Endothelial cell (in vitro differentiated cells): Measurements from ENCODE around the gene RTN3. TPM values are rescaled to one million over a fixed set of nuclear protein-coding genes. Genes with fewer than 3 reads are reported as not detected.
A peak's percentile ranks its signal among the peaks of the same experiment; 100 is the strongest.

Experiments used
- DNase-seq: peaks from one replicate; pipeline ENCODE4 v3.0.0; 2021; ENCODE audit warnings: low spot score
- H3K27ac Mint-ChIP-seq: one replicate; pipeline ENCODE4 v1.8.0; 2021; ENCODE audit warnings: mixed read lengths, inconsistent platforms; ENCODE audit not compliant: unreplicated experiment
- H3K27me3 Mint-ChIP-seq: one replicate; pipeline ENCODE4 v1.8.0; 2021; ENCODE audit warnings: mild to moderate bottlenecking, moderate library complexity, mixed read lengths, inconsistent platforms; ENCODE audit not compliant: unreplicated experiment
- H3K36me3 Mint-ChIP-seq: one replicate; pipeline ENCODE4 v1.8.0; 2021; ENCODE audit warnings: mild to moderate bottlenecking, low read depth, mixed read lengths, inconsistent platforms; ENCODE audit not compliant: unreplicated experiment
- H3K4me1 Mint-ChIP-seq: one replicate; pipeline ENCODE4 v1.8.0; 2021; ENCODE audit warnings: mild to moderate bottlenecking, mixed read lengths, inconsistent platforms; ENCODE audit not compliant: unreplicated experiment
- H3K4me3 Mint-ChIP-seq: one replicate; pipeline ENCODE4 v1.8.0; 2021; ENCODE audit warnings: mild to moderate bottlenecking, mixed read lengths, inconsistent platforms; ENCODE audit not compliant: unreplicated experiment
- H3K9me3 Mint-ChIP-seq: one replicate; pipeline ENCODE4 v1.8.0; 2021; ENCODE audit warnings: mixed read lengths, inconsistent platforms; ENCODE audit not compliant: unreplicated experiment
- total RNA-seq: library from RNA; stranded (reverse); fragmentation: NEBNext Ultra II Directional; extraction: Animal tissue kit (Norgen Biotek cat#: 25700); gene quantifications from one replicate; pipeline ENCODE4 v1.2.1, GENCODE V29; 2021; ENCODE audit not compliant: unreplicated experiment
- TF ChIP-seq, protein P1 (sequence below): fragments of 200-600 bp; sonication (generic); IDR thresholded peaks from one replicate; pipeline ENCODE4 v1.5.0; 2021; ENCODE audit warnings: antibody characterized with exemption; ENCODE audit not compliant: unreplicated experiment

The RTN3 gene
- total RNA-seq, 1 donor from 2014 or later: 103 TPM

DNA sequence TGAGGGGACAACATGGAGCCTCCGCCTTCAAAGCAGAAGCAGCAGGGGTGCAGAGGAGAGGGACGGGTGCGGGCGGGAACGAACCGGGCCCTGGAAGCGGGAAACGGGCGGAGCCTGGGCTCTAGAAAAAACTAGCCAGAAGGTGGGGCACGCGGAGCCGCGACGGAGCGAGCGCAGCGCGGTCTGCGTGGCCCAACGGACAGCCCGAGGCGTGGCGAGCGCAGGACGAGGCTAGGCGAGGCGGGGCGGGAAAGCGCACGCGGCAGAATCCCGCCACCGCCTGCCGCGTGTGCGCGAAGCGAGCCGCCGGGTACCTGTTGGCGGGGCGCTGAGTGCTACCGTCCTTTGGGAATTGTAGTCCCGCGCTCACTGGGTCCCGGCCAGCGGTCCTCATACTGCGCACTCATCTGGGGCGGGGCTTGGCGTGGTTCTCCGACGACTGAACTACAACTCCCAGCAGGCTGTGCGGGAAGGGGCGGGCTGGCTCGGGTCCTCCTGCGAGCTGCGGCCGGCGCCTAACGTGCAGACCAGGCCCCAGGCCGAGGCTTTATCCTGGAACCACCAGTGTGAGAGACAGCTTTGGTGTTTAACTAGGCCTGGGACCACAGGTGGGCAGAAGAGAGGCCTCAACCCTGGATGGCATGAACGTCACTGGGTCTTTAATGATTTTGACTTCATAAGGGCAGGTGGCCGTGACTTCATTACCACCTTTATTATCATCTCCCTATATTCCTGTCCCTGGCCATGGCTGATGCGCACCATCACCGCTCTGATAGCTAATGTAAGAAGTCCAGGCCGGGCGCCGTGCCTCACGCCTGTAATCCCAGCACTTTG, 9.8 kb upstream of the RTN3 start, which contains the start of gene ATL3:
Gene ATL3 (minus strand): TSS at position 55 of the 834 bp plus-strand sequence. CDS start 41 bp downstream, at position 14.
- peaks cover 3% of the 10 kb centered on the region for H3K27me3 Mint-ChIP-seq
- peak within 1 kb of the TSS; percentile 85 for H3K4me3 Mint-ChIP-seq
- TF ChIP-seq, protein P1, sequence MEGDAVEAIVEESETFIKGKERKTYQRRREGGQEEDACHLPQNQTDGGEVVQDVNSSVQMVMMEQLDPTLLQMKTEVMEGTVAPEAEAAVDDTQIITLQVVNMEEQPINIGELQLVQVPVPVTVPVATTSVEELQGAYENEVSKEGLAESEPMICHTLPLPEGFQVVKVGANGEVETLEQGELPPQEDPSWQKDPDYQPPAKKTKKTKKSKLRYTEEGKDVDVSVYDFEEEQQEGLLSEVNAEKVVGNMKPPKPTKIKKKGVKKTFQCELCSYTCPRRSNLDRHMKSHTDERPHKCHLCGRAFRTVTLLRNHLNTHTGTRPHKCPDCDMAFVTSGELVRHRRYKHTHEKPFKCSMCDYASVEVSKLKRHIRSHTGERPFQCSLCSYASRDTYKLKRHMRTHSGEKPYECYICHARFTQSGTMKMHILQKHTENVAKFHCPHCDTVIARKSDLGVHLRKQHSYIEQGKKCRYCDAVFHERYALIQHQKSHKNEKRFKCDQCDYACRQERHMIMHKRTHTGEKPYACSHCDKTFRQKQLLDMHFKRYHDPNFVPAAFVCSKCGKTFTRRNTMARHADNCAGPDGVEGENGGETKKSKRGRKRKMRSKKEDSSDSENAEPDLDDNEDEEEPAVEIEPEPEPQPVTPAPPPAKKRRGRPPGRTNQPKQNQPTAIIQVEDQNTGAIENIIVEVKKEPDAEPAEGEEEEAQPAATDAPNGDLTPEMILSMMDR: no peak
- no peaks in the 10 kb centered on the region for H3K9me3 Mint-ChIP-seq
- peaks cover 9% of the 10 kb centered on the region for H3K4me1 Mint-ChIP-seq
- peak; percentile 94 for DNase-seq
- peaks cover 3% of the 10 kb centered on the region for H3K36me3 Mint-ChIP-seq
- H3K27ac Mint-ChIP-seq: peak within 1 kb of the TSS; percentile 61

DNA sequence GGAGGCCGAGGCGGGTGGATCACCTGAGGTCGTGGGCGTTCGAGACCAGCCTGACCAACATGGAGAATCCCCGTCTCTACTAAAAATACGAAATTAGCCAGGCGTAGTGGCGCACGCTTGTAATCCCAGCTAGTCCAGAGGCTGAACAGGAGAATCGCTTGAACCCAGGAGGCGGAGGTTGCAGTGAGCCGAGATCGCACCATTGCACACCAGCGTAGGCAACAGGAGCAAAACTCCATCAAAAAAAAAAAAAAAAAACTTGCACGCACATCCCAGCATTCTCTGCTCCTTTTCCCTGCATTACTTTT, 9.2 kb upstream of the RTN3 start:
- no peak overlapping the region for H3K27ac Mint-ChIP-seq
- peak overlapping the region; percentile 81 for H3K4me3 Mint-ChIP-seq

DNA sequence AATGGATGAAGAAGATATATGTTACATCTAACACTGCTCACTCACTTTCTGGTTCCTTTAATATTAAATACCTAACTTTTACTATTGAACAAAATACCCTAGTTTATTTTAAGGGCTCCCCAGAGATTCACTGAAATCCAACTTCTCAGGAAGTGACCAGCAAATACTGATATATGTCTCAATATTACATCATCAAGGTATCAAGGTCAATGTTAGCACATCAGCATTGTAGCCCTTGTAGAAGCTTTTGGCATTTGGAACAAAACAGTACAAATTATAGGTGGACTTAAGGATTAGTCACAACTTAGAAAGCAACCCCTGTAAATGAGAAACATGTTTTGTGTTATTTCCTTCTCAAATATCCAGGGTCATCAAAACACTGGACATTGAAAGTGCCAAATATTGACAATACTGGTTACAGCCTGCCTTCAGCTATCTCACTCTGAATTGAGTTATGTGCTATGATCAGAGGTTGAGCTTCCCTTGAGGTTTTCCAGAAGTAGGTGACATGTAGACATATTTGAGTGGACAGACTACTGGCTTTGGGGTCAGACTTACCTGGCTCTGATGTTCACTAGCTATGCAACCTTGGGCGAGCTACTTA, 8.3 kb upstream of the RTN3 start:
- TF ChIP-seq, protein P1: no peak
- DNase-seq: no peak
- peaks cover 9% of the 10 kb centered on the region for H3K4me1 Mint-ChIP-seq
- no peaks in the 10 kb centered on the region for H3K9me3 Mint-ChIP-seq
- peaks cover 3% of the 10 kb centered on the region for H3K36me3 Mint-ChIP-seq
- H3K4me3 Mint-ChIP-seq: peak overlapping the region; percentile 67
- H3K27ac Mint-ChIP-seq: no peak overlapping the region
- H3K27me3 Mint-ChIP-seq: peaks cover 5% of the 10 kb centered on the region

More for the DNA sequence above, 9.2 kb upstream of the RTN3 start:
- Mint-ChIP-seq H3K9me3 (no peaks in the 10 kb centered on the region), H3K36me3 (peaks cover 3% of the 10 kb centered on the region), H3K27me3 (peaks cover 3% of the 10 kb centered on the region), H3K4me1 (peaks cover 9% of the 10 kb centered on the region)
- no peak for DNase-seq
- TF ChIP-seq, protein P1: no peak

GRCh38 chr11:63673579-63673978, 7.7 kb upstream of the RTN3 start:
- TF ChIP-seq, protein P1: no peak
- Mint-ChIP-seq H3K27ac (no peak overlapping the region), H3K27me3 (peaks cover 5% of the 10 kb centered on the region), H3K4me1 (peaks cover 9% of the 10 kb centered on the region), H3K36me3 (peaks cover 3% of the 10 kb centered on the region), H3K9me3 (no peaks in the 10 kb centered on the region), H3K4me3 (no peak overlapping the region)
- no peak for DNase-seq

DNA sequence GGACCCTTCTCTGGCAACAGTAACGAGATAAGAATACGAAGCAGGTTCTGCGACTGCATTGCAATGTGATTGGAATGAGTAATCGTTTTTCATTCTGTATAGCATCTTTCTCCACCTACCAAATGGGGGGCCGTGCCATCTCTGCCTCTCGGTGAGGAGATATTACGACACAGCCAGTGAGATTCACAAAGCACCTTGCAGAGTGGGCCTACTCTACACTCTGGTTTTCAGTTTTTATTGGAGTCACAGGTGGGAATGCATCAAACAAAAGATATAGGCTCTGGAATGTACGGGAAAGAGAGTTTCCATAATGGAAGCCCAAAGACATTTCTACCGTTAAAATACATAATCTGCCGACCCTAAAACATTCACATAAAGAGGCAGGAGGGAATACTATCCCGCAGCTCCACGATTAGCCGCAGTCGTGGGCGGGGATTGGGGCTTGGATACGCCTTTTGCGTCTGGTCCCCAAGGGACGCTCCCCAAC, 423 bp upstream of the RTN3 start:
- Mint-ChIP-seq H3K36me3 (no peaks in the 10 kb centered on the region), H3K4me3 (peak overlapping the region; percentile 96), H3K4me1 (peaks cover 17% of the 10 kb centered on the region), H3K27me3 (peaks cover 6% of the 10 kb centered on the region), H3K9me3 (no peaks in the 10 kb centered on the region), H3K27ac (no peak overlapping the region)
- TF ChIP-seq, protein P1: no peak
- DNase-seq: no peak
